HepG2 (cell line): ENCODE results near the gene FUT8. TPM values are rescaled to one million over a fixed set of nuclear protein-coding genes. Genes with fewer than 3 reads are reported as not detected.
A peak's percentile ranks its signal among the peaks of the same experiment; 100 is the strongest.

Experiments
- FOXJ3 ChIP-seq: sonication (generic); formaldehyde crosslinking; IDR thresholded peaks from 2 replicates; pipeline ENCODE4 v1.4.0; 2020; ENCODE audit warnings: missing genetic modification reagents, mild to moderate bottlenecking, borderline replicate concordance
- GATAD2A ChIP-seq: IDR thresholded peaks from 2 replicates; pipeline ENCODE4 v1.6.1; 2016
- GPN1 ChIP-seq: sonication (generic); formaldehyde crosslinking; IDR thresholded peaks from 2 replicates; pipeline ENCODE4 v1.5.1; 2020; ENCODE audit warnings: missing genetic modification reagents, borderline replicate concordance
- NR2F6 ChIP-seq, 2 experiments: IDR thresholded peaks; 2 replicates each; pipeline ENCODE4 v1.6.1; 2016; ENCODE audit warnings: antibody characterized with exemption in 1 of 2, mild to moderate bottlenecking in 1 of 2
- PCBP2 ChIP-seq: fragments of 200-400 bp; formaldehyde crosslinking; optimal IDR thresholded peaks from 2 replicates; pipeline ENCODE3; 2018; ENCODE audit warnings: low read length, low read depth; ENCODE audit not compliant: poor library complexity, severe bottlenecking
- POLR2G ChIP-seq: fragments of 200-400 bp; formaldehyde crosslinking; IDR thresholded peaks from 2 replicates; pipeline ENCODE4 v1.6.1; 2018; ENCODE audit warnings: mild to moderate bottlenecking, low read depth, low read length, moderate library complexity
- TCF12 ChIP-seq, 2 experiments: fragments of 450-650 bp in 1 of 2; sonication (generic) in 1 of 2; formaldehyde crosslinking in 1 of 2; IDR thresholded peaks; 2 replicates each; pipeline versions ENCODE4 v1.6.1 to v1.8.0; 2017 to 2022; ENCODE audit warnings: antibody characterized with exemption in 1 of 2, mild to moderate bottlenecking in 1 of 2, missing genetic modification reagents in 1 of 2, moderate library complexity in 1 of 2
- ZNF124 ChIP-seq: sonication (generic); formaldehyde crosslinking; IDR thresholded peaks from 2 replicates; pipeline ENCODE4 v1.4.0; 2020; ENCODE audit warnings: missing genetic modification reagents
- ZNF296 ChIP-seq: sonication (generic); formaldehyde crosslinking; conservative IDR thresholded peaks from 2 replicates; pipeline ENCODE4 v1.5.0; 2020; ENCODE audit warnings: mild to moderate bottlenecking, missing genetic modification reagents
- ZNF354B ChIP-seq: sonication (generic); formaldehyde crosslinking; IDR thresholded peaks from 2 replicates; pipeline ENCODE4 v1.8.0; 2022; ENCODE audit warnings: mild to moderate bottlenecking, missing genetic modification reagents
- ZNF644 ChIP-seq: IDR thresholded peaks from 2 replicates; pipeline ENCODE4 v1.6.1; 2016; ENCODE audit warnings: low read depth
- ZNF709 ChIP-seq: sonication (generic); formaldehyde crosslinking; IDR thresholded peaks from 2 replicates; pipeline ENCODE4 v1.5.0; 2020; ENCODE audit warnings: mild to moderate bottlenecking, missing genetic modification reagents
- polyA plus RNA-seq, 8 experiments: library from polyadenylated mRNA; depleted of rRNA in 3 of 8; stranded (reverse) in 7 of 8; unstranded in 1 of 8; fragments of >200 nt; fragmentation: Illumina TruSeq in 4 of 8; extraction: Trizol in 4 of 8; gene quantifications; 2 replicates each; pipeline versions ENCODE4 v1.2.1 to v1.2.3, GENCODE V29; 2011 to 2016; ENCODE audit warnings: low read depth in 4 of 8, missing spikeins in 1 of 8, mixed read lengths in 1 of 8; ENCODE audit not compliant: insufficient read depth in 1 of 8
- total RNA-seq, 5 experiments: library from RNA; depleted of rRNA; stranded (reverse); fragments of >200 nt; fragmentation: Illumina TruSeq; extraction: Trizol; gene quantifications; 2 replicates each; pipeline ENCODE4 v1.2.3, GENCODE V29; 2016; ENCODE audit warnings: low read depth in 1 of 5
- TF ChIP-seq, protein P1 (sequence below): sonication (generic); formaldehyde crosslinking; IDR thresholded peaks from 2 replicates; pipeline ENCODE4 v1.4.0; 2020; ENCODE audit warnings: missing genetic modification reagents
- TF ChIP-seq, protein P2 (sequence below): IDR thresholded peaks from 2 replicates; pipeline ENCODE4 v1.4.0; 2020; ENCODE audit warnings: mild to moderate bottlenecking, missing genetic modification reagents

FUT8 gene
- total and polyA plus RNA-seq, 2 of the 13 experiments (the other 11 are each of a cell fraction or from before 2014, with no cell fraction given), result 9.3 to 17.5 TPM

DNA sequence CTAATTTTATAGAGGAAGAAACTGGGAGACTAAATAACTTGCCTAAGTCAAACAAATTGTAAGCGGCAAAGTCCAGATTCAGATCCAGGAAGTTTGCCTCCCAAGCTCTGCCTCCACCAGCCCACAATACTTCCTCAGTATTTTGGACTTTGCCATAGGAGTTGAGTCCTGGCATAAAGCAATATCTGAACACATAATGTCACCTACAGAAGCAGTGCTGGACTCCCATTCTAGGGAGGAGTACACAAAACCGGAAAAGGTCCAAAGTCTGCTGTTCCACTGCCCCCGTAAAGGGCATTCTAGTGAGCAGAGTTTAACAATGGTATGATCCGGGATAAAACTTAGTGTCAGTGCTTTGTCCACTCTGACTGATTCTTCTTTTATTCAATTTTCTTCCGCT lies 340.5 kb downstream of the FUT8 start (continued):
- TF ChIP-seq FOXJ3 (CRISPR knock-in tag) (peak; percentile 28; the same call in 1 of the 2 replicates), ZNF709 (no peak), GATAD2A (0 out of 2 replicates have a peak, but pooled peaks have one; percentile 19), ZNF644 (CRISPR knock-in tag) (peak; percentile 56), PCBP2 (no peak), NR2F6 (IDR thresholded peaks at IDR 0.05) (no peak), NR2F6 (CRISPR knock-in tag; IDR thresholded peaks at IDR 0.05) (peak; percentile 23; the same call in 1 of the 2 replicates), GPN1 (no peak), TCF12 (IDR thresholded peaks at IDR 0.05) (no peak), TCF12 (CRISPR knock-in tag; IDR thresholded peaks at IDR 0.05) (no peak), ZNF124 (CRISPR knock-in tag) (no peak), ZNF354B (CRISPR knock-in tag) (no peak), POLR2G (no peak), ZNF296 (CRISPR knock-in tag) (no peak)
- TF ChIP-seq, protein P1, sequence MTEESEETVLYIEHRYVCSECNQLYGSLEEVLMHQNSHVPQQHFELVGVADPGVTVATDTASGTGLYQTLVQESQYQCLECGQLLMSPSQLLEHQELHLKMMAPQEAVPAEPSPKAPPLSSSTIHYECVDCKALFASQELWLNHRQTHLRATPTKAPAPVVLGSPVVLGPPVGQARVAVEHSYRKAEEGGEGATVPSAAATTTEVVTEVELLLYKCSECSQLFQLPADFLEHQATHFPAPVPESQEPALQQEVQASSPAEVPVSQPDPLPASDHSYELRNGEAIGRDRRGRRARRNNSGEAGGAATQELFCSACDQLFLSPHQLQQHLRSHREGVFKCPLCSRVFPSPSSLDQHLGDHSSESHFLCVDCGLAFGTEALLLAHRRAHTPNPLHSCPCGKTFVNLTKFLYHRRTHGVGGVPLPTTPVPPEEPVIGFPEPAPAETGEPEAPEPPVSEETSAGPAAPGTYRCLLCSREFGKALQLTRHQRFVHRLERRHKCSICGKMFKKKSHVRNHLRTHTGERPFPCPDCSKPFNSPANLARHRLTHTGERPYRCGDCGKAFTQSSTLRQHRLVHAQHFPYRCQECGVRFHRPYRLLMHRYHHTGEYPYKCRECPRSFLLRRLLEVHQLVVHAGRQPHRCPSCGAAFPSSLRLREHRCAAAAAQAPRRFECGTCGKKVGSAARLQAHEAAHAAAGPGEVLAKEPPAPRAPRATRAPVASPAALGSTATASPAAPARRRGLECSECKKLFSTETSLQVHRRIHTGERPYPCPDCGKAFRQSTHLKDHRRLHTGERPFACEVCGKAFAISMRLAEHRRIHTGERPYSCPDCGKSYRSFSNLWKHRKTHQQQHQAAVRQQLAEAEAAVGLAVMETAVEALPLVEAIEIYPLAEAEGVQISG, result 0 out of 2 replicates have a peak, but pooled peaks have one; percentile 18
- TF ChIP-seq, protein P2, sequence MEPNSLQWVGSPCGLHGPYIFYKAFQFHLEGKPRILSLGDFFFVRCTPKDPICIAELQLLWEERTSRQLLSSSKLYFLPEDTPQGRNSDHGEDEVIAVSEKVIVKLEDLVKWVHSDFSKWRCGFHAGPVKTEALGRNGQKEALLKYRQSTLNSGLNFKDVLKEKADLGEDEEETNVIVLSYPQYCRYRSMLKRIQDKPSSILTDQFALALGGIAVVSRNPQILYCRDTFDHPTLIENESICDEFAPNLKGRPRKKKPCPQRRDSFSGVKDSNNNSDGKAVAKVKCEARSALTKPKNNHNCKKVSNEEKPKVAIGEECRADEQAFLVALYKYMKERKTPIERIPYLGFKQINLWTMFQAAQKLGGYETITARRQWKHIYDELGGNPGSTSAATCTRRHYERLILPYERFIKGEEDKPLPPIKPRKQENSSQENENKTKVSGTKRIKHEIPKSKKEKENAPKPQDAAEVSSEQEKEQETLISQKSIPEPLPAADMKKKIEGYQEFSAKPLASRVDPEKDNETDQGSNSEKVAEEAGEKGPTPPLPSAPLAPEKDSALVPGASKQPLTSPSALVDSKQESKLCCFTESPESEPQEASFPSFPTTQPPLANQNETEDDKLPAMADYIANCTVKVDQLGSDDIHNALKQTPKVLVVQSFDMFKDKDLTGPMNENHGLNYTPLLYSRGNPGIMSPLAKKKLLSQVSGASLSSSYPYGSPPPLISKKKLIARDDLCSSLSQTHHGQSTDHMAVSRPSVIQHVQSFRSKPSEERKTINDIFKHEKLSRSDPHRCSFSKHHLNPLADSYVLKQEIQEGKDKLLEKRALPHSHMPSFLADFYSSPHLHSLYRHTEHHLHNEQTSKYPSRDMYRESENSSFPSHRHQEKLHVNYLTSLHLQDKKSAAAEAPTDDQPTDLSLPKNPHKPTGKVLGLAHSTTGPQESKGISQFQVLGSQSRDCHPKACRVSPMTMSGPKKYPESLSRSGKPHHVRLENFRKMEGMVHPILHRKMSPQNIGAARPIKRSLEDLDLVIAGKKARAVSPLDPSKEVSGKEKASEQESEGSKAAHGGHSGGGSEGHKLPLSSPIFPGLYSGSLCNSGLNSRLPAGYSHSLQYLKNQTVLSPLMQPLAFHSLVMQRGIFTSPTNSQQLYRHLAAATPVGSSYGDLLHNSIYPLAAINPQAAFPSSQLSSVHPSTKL, result peak; percentile 79
